Stimulated activated CD8-positive, alpha-beta memory T cell treated with anti-CD3 and anti-CD28 coated beads, Interleukin-4, amount 100 ng/mL, for 24 hours (primary cell): ENCODE measurements around the gene MAML1.
A peak's percentile ranks its signal among the peaks of the same experiment; 100 is the strongest.

Source experiments
- DNase-seq: peaks from one replicate; pipeline ENCODE4 v3.0.0-alpha.2; 2020; ENCODE audit warnings: low read depth

MAML1 gene

DNA sequence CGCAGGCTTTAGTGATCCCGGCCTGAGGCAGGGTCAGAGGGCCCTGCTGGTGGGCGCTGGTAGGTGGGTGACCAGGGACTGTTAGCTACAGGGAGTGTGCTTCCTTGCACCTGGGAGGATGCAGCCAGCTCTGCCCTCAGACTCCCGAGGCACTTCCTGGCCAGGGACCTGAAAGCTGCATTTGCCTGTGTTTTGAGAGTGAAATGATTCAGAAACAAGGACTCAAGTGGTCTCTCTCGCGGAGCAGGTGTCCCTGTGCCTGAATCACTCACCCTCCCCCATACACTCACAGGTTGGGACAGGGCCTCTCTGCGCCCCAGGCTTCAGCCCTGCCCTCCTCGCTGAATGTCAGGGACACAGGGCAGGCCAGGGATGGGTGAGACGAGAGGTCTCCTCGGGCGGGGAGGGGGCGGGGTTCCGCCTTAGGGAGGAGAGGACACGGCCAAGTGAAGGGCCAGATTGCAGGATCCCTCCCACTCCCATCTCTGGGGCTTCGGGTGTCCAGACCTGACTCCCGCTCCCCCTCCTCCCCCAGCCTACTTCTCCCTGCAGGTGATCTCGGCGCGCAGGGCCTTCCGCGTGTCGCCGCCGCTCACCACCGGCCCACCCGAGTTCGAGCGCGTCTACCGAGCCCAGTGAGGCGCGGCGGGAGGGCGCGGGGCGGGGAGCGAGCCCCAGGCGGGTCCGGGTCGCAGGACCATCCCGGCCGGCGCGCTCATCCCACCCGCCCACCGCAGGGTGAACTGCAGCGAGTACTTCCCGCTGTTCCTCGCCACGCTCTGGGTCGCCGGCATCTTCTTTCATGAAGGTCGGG, 62.6 kb downstream of the MAML1 start:
- no peak for DNase-seq

DNA sequence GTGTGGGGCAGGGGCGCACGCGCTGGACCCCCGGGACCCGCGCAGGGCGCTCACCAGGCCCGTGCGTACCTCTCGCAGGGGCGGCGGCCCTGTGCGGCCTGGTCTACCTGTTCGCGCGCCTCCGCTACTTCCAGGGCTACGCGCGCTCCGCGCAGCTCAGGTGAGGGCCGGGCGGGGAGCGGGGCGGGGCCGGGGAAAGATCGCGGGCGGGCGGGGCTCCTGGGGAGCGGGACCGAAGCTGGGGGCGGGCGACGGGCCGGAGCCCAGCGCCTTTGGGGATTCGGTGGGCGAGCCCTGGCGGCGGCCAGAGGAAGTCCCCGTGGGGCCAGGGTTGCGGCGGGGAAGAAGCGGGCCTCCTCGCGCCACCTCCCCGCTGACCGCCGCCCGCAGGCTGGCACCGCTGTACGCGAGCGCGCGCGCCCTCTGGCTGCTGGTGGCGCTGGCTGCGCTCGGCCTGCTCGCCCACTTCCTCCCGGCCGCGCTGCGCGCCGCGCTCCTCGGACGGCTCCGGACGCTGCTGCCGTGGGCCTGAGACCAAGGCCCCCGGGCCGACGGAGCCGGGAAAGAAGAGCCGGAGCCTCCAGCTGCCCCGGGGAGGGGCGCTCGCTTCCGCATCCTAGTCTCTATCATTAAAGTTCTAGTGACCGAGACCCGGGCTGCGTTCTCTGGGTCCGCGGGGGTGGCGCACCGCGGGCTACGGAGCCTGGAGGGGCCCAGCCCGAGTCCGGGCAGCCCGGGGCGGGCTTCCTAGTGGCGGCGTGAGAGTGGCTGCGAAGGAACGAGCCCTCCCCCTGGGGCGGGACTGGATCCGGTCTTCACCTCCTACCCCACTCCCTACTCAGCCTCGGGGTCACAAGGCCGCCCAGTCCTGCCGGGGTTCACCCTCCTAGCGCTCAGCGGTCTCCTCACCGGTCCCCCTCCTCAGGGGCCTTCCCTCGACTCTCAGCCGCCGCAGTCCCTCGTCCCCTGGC, 63.5 kb downstream of the MAML1 start:
- peak; percentile 52 for DNase-seq

DNA sequence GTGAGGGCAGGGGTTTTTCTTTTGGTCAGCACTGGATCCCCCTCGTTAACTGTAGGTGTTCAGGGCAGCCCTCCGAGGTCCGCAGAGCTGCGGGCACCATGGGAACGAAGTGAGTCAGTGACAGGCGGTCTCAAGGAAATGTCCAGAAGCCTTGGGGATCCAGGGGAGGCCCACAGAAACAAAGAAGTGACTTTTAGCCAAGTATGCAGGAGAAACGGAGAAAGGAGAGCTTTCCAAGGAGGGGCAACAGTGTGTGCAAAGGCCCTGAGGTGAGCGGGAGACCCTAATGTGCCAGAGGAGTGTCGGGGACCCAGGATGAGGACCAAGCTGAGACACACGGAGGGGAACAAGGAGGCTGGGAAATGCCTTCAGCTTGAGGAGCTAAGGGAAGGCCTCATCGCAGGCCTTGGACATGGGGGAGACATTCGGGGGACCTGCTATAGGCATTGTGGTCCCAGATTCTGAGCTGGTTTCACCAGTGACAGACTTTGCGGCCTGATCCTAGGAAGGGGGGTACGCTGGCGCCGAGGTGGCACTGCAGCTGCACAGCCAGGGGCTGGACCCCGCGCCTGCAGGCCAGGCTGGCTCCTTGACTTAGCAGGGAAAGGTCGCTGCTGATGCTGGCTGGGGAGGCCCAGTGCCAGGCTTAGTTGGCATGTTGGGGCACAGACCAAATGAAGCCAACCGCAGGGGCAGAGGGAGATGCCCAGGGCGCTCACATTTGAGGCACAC, 64.4 kb downstream of the MAML1 start:
- no peak for DNase-seq

DNA sequence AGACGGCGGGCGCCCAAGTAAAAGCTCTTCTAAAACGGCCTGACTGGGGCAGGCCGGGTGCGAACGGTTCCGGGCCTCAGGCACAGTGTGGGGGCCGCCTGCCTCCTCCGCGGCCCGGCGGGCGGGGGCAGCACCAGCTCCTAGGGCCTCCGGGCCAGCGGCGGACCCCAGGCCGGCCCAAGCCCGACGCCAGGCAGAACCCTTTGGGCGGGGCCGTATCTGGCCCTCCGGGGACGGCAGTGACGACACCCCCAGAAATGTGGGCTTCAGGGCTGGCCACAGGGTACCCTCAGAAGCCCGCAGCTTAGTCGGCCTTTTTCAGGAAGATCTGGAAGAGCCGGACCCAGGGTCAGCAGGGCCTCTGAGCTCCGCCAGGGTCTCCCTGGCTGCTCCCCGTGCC, 65.1 kb downstream of the MAML1 start:
- no peak for DNase-seq

DNA sequence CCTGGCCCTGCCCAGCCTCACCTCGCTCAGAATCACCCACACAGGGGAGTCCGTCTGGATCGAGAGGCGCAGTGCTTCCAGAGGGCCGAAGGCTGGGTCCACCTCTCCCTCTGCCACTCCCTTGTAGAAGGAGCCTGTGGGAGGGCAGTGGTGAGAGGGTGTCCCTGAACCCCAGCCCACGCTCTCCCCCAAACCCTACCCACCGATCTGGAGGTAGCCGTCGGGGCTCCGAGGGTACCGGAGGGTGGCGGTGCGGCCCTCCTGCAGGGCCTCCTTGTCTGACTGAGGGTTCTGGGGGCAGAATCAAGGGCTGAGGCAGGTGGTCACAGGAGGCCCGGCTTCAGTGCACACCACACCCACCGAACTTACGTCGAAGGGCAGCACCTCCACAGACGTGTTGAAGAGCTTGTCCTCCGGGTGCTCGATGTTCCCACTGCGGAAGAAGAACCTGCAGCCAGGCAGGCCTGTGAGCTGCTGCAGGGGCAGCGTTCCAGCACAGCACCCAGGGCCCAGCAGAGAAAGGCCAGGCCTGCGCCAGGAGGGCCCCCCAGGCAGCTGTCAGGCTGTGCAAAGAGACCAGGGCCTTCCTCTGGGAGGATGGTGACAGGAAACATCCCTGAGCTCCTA, 65.6 kb downstream of the MAML1 start:
- DNase-seq = no peak

DNA sequence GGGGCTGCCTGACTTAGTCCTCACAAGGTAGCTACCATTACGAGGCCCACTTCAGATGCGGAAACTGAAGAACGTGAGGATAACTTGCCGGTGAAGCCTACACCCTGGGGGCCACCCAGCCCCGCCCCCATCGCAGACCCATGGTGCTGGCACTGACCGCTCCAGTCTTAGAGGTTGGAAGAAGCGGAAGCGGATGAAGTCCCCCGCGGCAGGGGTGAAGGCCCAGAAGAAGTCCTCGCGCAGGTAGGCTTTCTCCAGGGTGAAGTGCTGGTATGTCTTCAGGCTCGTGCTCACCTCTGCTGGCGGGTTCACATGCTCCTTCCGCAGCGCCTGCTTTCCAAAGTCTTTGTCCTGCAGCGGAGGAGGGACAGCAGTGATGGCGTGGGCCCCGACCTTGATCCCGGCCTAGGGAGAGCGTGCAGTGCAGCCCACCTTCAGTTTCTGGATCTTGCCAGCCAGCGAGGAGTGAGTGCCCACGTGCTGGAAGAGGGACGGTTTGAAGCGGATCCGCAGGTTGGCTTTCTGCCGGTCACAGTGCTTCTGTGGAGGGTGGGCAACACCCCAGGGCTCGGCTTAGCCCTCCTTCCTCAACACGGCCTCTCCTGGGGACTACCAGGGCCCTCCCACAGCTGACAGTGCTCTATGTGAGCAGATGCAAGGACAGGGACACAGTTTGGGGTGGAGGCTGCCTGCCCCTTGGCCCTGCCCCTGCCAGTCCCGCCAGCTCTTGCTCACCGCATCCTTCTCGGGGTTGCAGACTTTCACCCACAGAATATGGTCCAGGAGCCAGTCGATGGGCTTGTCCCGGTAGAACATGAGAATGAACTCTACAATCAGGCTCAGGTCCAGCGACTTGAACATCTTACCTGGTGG, 66.4 kb downstream of the MAML1 start:
- DNase-seq = no peak

DNA sequence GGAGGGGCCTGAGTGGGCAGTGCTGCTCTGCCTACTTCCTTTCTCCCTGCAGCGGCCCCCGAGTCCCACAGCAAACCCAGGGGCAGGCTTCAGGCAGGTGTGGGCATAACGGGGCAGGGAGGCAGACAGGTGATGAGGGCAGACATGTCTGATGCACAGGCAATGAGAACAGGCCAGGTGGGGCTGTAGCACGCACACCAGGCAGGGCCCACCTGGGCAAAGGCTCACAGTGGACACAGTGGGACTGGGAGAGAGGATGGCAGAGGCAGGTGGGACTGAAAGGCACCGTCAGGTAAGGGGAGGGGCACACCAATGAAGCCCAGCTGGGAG, 67.0 kb downstream of the MAML1 start:
- DNase-seq = no peak

DNA sequence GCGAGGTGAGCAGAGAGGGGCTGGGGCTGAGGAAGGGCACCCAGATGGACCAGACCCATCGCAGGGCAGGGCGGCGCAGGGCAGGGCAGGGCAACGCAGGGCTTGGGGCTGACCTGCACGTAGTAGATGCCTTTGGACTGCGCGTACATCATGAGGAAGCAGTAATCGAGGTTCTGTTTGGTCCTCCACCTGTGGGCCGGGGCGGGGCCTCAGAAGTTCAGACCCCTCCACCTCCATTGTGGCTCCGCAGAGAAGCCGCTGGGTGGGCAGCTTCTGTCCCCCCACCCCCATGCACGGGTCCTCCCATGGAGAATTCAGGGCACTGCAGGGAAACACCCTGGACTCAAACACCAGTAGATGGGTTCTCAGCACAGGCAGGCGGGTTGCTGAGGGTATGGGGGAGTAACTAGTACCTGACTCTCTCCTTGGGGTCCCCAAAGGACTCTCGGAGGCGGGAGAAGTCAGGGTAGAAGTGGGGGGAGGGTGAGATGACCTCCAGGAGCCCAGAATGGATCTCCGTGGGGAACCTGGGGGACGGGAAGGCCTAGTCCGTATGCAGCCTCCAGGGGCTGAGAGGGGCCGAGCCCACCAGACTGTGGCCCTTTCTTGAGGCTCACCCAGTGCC, 67.6 kb downstream of the MAML1 start:
- DNase-seq = no peak

DNA sequence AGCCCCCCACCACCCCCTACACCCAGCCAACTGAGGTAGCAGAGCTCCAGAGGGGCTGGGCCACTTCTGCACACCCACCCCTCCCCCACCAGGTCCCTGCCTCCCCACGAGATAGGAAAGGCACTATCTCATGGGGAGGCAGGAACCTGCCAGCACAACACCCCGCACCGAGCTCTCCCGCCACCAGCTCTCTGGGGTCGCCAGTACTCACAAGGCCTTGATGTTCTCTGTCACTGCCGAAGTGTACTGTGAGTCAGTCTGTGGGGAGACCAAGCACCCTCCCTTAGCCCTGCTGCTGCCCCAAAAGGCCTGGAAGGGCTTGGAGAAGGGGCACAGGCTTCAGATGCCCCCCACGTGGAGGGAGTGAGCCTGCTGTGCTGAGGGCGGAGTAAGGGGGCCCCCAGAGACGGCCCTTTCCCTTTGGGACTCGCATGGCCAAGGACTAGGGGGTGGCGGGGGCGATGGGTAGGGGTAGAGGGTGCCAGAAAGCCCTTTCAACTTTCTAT, 68.1 kb downstream of the MAML1 start:
- no peak for DNase-seq

DNA sequence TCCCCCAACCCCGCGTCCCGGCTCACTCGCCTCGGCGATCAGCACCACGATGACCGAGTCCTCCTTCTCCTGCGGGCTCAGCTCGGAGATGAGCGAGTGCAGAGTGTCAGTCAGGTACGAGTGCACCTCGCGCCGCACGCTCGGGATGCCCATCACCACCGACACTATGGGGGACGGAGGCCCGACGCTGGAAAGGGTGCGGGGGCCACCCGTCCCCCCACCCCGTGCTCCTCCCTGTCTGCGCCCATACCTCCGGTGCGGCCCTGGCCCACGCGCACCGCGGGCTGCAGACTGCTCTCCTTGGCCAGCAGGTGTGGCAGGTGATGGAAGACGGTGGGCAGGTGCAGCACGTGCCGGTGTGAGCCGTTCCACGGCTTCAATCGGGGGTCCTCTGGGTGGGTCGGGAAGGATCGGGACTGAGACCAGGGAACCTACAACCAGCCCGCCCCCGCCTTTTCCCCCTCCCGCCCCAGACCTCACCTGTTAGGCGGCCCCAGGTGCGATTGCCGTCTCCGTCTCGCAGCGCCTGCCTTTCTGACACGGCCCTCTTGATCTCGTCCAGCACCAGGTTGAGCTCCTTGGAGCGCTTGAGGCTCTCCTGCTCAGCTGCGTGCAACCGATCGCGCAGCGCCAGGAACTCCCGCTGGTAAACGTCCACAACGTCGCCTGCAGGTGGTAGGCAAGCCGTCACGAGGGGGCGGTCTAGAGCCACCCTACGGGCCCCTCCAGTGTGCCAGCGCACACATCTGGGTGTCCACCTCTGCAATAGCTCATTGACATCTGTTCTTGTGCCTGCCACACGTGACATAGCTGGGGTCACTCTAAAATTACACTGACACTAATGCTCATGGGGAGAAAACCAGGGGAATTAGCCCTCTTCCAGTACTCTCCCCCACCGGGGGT, 68.9 kb downstream of the MAML1 start:
- DNase-seq = peak; percentile 79

DNA sequence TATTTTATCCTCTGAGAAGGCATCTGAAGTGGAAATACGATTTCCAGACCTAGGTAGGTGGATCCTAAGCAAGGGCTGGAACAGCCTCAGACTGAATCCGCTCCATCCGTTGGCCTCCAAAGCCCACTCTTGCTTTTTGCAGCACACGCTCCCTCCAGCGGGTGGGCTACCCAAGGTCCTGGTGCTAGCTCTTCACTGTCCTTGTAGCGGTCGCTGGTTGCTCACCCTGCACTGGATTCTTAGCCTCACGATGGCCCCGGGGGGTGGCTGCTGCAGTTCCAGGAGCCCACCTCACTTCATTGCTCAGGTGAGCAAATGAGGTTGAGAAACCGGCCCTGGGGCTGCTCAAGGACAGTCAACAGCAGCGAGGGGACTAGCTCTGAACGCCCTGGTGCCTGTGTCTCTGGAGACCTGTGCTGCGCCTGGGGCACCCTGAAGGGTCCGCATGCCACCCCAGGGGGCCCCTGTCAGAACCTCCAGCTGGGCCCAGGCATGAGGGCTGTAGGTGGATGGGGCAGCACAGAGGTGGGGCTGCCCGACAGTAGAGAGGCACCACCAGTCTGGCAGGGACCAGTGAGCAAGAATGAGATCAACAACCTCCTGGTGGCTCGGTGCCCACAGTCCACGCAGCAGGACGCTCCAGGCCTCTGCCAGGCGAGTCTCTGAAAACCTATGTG, 69.7 kb downstream of the MAML1 start:
- DNase-seq = no peak

DNA sequence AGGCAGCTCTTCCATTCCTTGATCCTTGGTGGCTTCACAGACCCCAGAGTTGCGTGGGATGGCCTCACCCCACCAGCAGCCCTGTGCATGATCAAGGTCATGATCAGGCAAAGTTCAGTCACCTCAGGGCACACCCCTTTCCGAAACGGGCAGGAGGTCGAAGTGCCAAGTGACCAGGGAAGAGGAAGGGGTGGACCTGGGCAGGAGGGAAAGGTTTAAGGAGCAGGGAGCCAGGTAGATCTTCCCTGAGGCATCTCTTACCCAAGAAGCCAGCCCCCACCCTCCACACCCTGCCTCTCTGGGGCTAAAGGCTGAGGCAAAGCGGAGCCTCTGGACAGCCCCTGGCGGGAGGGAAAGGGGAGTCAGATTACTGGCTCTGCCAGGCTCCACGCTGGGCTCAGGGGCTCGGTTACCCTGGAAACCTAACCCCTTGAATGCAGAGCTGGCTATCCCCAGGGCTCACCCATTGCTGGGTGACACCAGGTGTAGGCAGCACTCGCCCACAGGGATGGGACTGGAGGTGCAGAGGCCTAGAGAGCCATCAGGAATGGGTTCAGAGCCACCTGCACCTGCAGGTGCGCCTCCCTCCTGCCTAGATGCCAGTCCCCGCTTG, 70.4 kb downstream of the MAML1 start:
- no peak for DNase-seq

DNA sequence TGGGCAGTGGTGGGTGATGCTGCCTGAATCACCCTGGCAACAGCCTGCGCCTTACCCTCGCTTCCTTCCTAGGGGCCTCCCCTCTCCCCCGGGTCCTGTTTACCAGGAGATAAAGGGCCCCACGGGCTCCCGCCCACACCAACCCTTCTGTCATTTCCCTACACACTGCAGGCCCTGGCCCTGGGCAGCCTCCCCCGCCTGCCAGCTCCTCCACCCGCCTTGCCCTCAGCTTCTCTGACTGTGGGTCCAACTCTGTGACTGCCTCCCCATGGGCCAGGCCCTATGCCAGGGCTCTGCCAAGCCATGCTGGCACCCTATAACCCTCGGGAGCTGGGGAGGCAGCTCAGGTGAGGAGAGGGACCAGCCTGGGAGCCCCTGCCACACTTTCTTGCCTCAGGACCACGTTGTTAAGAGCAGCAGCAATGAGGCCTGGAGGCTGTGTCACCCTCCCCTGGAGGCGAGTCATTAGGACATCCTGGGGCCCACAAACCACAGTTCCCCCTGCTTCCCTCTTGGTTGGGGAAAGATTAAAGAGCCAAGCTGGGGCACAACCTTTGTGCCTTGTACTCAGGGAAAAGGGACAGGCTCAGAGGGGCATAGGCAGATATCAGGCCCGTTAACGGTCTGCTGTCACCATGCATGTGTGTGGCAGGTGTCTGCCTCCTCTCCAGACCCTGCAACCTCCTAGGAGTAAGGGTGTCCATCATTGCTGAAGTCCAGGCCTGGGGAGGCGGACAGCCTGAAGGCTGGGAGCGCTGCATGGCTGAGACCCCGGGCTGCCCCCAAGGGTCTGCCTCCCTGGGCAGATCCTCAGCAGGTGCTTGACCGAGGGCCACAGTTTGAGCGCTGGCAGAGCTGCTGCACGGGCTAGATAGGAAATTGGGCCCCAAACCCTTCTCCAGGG, 71.3 kb downstream of the MAML1 start:
- no peak for DNase-seq

DNA sequence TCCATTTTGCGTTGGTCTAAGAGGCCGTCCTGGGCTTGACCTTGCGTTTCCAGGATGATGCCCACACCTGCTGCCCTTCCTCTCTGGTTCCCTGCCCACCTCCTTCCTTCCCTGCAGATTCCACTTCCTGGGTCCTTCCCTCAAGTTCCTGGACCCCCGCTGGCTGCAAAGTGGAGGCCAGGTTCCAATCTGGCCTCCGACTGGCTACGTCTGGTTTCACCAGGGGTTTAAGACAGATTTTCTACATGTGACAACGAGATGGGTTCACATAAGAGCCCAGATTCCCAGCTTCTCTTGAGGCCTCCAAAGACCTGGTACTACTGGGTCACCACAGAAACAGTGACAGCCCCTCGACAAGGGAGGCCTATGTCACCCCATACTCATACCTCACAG, 71.9 kb downstream of the MAML1 start:
- no peak for DNase-seq

DNA sequence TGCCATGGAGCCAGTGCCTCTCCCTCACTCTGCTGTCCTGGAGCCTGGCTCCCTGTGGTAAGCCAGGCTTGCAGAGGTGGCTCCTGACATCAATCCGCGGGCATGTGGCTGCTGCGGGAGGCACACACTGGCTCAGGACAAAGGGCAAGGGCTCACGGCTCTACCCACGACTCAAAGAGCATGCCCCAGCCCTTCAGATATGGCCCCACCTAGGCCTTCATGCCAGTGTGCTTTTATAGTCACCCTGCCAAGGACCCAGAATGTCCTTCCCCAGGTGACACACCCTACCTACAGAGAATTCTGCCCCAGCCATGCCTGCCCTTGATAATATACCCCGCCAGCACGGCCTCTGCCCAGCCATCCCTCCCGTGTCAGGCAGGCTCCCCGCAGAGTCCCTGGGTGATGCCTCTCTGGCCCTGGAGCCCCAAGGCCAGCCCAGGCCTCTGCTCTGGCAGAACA, 72.5 kb downstream of the MAML1 start:
- no peak for DNase-seq

DNA sequence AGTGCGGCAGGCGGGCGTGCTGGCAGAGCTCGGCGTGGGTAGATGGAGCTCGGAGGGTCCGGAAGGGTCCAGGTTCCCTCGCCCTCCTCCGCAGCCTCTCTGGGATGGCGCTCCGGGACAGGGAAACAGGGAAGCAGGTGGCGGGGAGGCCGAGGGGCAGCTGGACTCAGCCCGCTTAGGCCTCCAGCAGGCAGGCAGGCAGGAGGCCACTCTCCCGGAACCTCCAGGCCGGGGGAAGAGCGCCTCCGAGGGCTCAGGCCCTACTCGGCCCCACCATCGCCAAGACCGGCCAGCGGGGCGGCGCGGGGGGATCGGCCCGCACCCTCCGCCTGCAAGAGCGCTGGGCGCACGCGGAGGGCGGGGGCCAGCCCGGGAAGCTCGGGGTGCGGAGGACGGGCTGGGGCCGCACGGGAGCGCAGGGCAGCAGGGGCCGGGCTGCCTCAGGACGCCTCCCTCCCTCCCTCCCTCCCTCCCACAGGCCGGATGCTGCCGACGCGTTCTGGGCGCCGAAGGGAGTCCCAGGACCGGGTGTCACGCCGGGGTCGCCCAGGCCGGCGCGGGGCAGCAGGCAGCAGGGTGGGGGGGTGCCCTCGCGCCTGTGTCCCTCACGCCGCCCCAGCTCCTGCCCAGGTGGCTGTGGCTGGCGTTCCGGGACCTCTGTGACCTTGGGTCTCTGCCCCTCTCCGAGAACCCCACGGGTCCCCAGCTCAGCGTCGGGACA, 73.1 kb downstream of the MAML1 start:
- DNase-seq = no peak
